ENCODE results near the gene STIM1. TPM values are rescaled to one million over a fixed set of nuclear protein-coding genes. Genes with fewer than 3 reads are reported as not detected.

Gene STIM1
- polyA plus RNA-seq, 2 donors, result 29.5 to 42.7 TPM

- 87 to 91% methylated on average over 10 of the region's 10 CpGs for WGBS, 2 donors
- Histone ChIP-seq H3K27me3 (ENCODE audit: control insufficient read depth in 1 of 2, insufficient read depth in 2 of 2, low read length in 2 of 2) (no peaks in the 10 kb centered on the region), H3K4me1 (ENCODE audit: control insufficient read depth in 2 of 2, insufficient read depth in 2 of 2, low read length in 1 of 2) (peaks cover 0 to 3% of the 10 kb centered on the region in 2 donors), H3K36me3 (ENCODE audit: control insufficient read depth in 2 of 2, insufficient read depth in 2 of 2, low read length in 1 of 2) (no peaks in the 10 kb centered on the region), H3K4me3 (ENCODE audit: low read depth in 1 of 2, low read length in 2 of 2) (no peak overlapping the region), H3K27ac (ENCODE audit: low read depth in 2 of 2, low read length in 1 of 2) (no peak overlapping the region), H3K9me3 (ENCODE audit: control insufficient read depth in 2 of 2, insufficient read depth in 1 of 2, low read depth in 1 of 2, low read length in 1 of 2) (no peaks in the 10 kb centered on the region)
These were observed 38.2 kb upstream of the STIM1 start for GRCh38 chr11:3817181-3817800.

GRCh38 chr11:3820971-3821370 is 34.5 kb upstream of the STIM1 start:
- 97% methylated on average over 2 of the region's 2 CpGs for WGBS, 2 donors
- H3K27ac ChIP-seq (ENCODE audit: low read depth in 2 of 2, low read length in 1 of 2), result no peak overlapping the region
- H3K4me1 ChIP-seq (ENCODE audit: control insufficient read depth in 2 of 2, insufficient read depth in 2 of 2, low read length in 1 of 2), result peaks cover 0 to 10% of the 10 kb centered on the region in 2 donors
- H3K27me3 ChIP-seq (ENCODE audit: control insufficient read depth in 1 of 2, insufficient read depth in 2 of 2, low read length in 2 of 2), result no peaks in the 10 kb centered on the region
- no peak overlapping the region for H3K4me3 ChIP-seq (ENCODE audit: low read depth in 1 of 2, low read length in 2 of 2)
- peaks cover 0 to 3% of the 10 kb centered on the region in 2 donors for H3K9me3 ChIP-seq (ENCODE audit: control insufficient read depth in 2 of 2, insufficient read depth in 1 of 2, low read depth in 1 of 2, low read length in 1 of 2)
- peaks cover 0 to 9% of the 10 kb centered on the region in 2 donors for H3K36me3 ChIP-seq (ENCODE audit: control insufficient read depth in 2 of 2, insufficient read depth in 2 of 2, low read length in 1 of 2)

- peaks cover 0 to 9% of the 10 kb centered on the region in 2 donors for H3K4me1 ChIP-seq (ENCODE audit: control insufficient read depth in 2 of 2, insufficient read depth in 2 of 2, low read length in 1 of 2)
- H3K9me3 ChIP-seq (ENCODE audit: control insufficient read depth in 2 of 2, insufficient read depth in 1 of 2, low read depth in 1 of 2, low read length in 1 of 2), result peaks cover 0 to 3% of the 10 kb centered on the region in 2 donors
- 92 to 96% methylated on average over 5 to 7 of the region's 7 CpGs for WGBS, 2 donors
- H3K4me3 ChIP-seq (ENCODE audit: low read depth in 1 of 2, low read length in 2 of 2), result no peak overlapping the region
- H3K27ac ChIP-seq (ENCODE audit: low read depth in 2 of 2, low read length in 1 of 2), result no peak overlapping the region
- no peaks in the 10 kb centered on the region for H3K27me3 ChIP-seq (ENCODE audit: control insufficient read depth in 1 of 2, insufficient read depth in 2 of 2, low read length in 2 of 2)
- peaks cover 2 to 19% of the 10 kb centered on the region in 2 donors for H3K36me3 ChIP-seq (ENCODE audit: control insufficient read depth in 2 of 2, insufficient read depth in 2 of 2, low read length in 1 of 2)
These were observed 33.2 kb upstream of the STIM1 start for GRCh38 chr11:3822312-3822711.

GRCh38 chr11:3823303-3823702 is 32.2 kb upstream of the STIM1 start:
- no peak overlapping the region for H3K4me3 ChIP-seq (ENCODE audit: low read depth in 1 of 2, low read length in 2 of 2)
- H3K27me3 ChIP-seq (ENCODE audit: control insufficient read depth in 1 of 2, insufficient read depth in 2 of 2, low read length in 2 of 2), result no peaks in the 10 kb centered on the region
- peaks cover 0 to 3% of the 10 kb centered on the region in 2 donors for H3K9me3 ChIP-seq (ENCODE audit: control insufficient read depth in 2 of 2, insufficient read depth in 1 of 2, low read depth in 1 of 2, low read length in 1 of 2)
- H3K27ac ChIP-seq (ENCODE audit: low read depth in 2 of 2, low read length in 1 of 2), result no peak overlapping the region
- H3K4me1 ChIP-seq (ENCODE audit: control insufficient read depth in 2 of 2, insufficient read depth in 2 of 2, low read length in 1 of 2), result peaks cover 0 to 7% of the 10 kb centered on the region in 2 donors
- WGBS, 2 donors, result 84 to 86% methylated on average over 3 of the region's 3 CpGs
- peaks cover 6 to 26% of the 10 kb centered on the region in 2 donors for H3K36me3 ChIP-seq (ENCODE audit: control insufficient read depth in 2 of 2, insufficient read depth in 2 of 2, low read length in 1 of 2)

GRCh38 chr11:3823762-3824506 is 31.5 kb upstream of the STIM1 start:
- Histone ChIP-seq H3K27me3 (ENCODE audit: control insufficient read depth in 1 of 2, insufficient read depth in 2 of 2, low read length in 2 of 2) (no peaks in the 10 kb centered on the region), H3K27ac (ENCODE audit: low read depth in 2 of 2, low read length in 1 of 2) (no peak overlapping the region), H3K4me1 (ENCODE audit: control insufficient read depth in 2 of 2, insufficient read depth in 2 of 2, low read length in 1 of 2) (peaks cover 0 to 7% of the 10 kb centered on the region in 2 donors), H3K9me3 (ENCODE audit: control insufficient read depth in 2 of 2, insufficient read depth in 1 of 2, low read depth in 1 of 2, low read length in 1 of 2) (peaks cover 0 to 3% of the 10 kb centered on the region in 2 donors), H3K4me3 (ENCODE audit: low read depth in 1 of 2, low read length in 2 of 2) (no peak overlapping the region), H3K36me3 (ENCODE audit: control insufficient read depth in 2 of 2, insufficient read depth in 2 of 2, low read length in 1 of 2) (peaks cover 6 to 26% of the 10 kb centered on the region in 2 donors)
- WGBS, 2 donors, result 91 to 94% methylated on average over 29 to 30 of the region's 30 CpGs

GRCh38 chr11:3824714-3825472 is 30.6 kb upstream of the STIM1 start:
- WGBS, 2 donors, result 73 to 82% methylated on average over 18 of the region's 18 CpGs
- H3K27ac ChIP-seq (ENCODE audit: low read depth in 2 of 2, low read length in 1 of 2), result no peak overlapping the region
- no peaks in the 10 kb centered on the region for H3K27me3 ChIP-seq (ENCODE audit: control insufficient read depth in 1 of 2, insufficient read depth in 2 of 2, low read length in 2 of 2)
- peaks cover 6 to 26% of the 10 kb centered on the region in 2 donors for H3K36me3 ChIP-seq (ENCODE audit: control insufficient read depth in 2 of 2, insufficient read depth in 2 of 2, low read length in 1 of 2)
- H3K4me1 ChIP-seq (ENCODE audit: control insufficient read depth in 2 of 2, insufficient read depth in 2 of 2, low read length in 1 of 2), result peaks cover 0 to 7% of the 10 kb centered on the region in 2 donors
- no peak overlapping the region for H3K4me3 ChIP-seq (ENCODE audit: low read depth in 1 of 2, low read length in 2 of 2)
- peaks cover 0 to 3% of the 10 kb centered on the region in 2 donors for H3K9me3 ChIP-seq (ENCODE audit: control insufficient read depth in 2 of 2, insufficient read depth in 1 of 2, low read depth in 1 of 2, low read length in 1 of 2)

- no peak overlapping the region for H3K4me3 ChIP-seq (ENCODE audit: low read depth in 1 of 2, low read length in 2 of 2)
- H3K27ac ChIP-seq (ENCODE audit: low read depth in 2 of 2, low read length in 1 of 2), result no peak overlapping the region
- H3K27me3 ChIP-seq (ENCODE audit: control insufficient read depth in 1 of 2, insufficient read depth in 2 of 2, low read length in 2 of 2), result no peaks in the 10 kb centered on the region
- H3K4me1 ChIP-seq (ENCODE audit: control insufficient read depth in 2 of 2, insufficient read depth in 2 of 2, low read length in 1 of 2), result peaks cover 0 to 7% of the 10 kb centered on the region in 2 donors
- peaks cover 6 to 28% of the 10 kb centered on the region in 2 donors for H3K36me3 ChIP-seq (ENCODE audit: control insufficient read depth in 2 of 2, insufficient read depth in 2 of 2, low read length in 1 of 2)
- H3K9me3 ChIP-seq (ENCODE audit: control insufficient read depth in 2 of 2, insufficient read depth in 1 of 2, low read depth in 1 of 2, low read length in 1 of 2), result peaks cover 0 to 3% of the 10 kb centered on the region in 2 donors
- WGBS, 2 donors, result 83 to 86% methylated on average over 8 of the region's 8 CpGs
These were observed 29.9 kb upstream of the STIM1 start for GRCh38 chr11:3825473-3826154.

- H3K36me3 ChIP-seq (ENCODE audit: control insufficient read depth in 2 of 2, insufficient read depth in 2 of 2, low read length in 1 of 2), result peaks cover 6 to 34% of the 10 kb centered on the region in 2 donors
These were observed 28.7 kb upstream of the STIM1 start for GRCh38 chr11:3826721-3827120.

More at GRCh38 chr11:3826721-3827120, 28.7 kb upstream of the STIM1 start:
- Histone ChIP-seq H3K9me3 (ENCODE audit: control insufficient read depth in 2 of 2, insufficient read depth in 1 of 2, low read depth in 1 of 2, low read length in 1 of 2) (peaks cover 0 to 3% of the 10 kb centered on the region in 2 donors), H3K4me3 (ENCODE audit: low read depth in 1 of 2, low read length in 2 of 2) (no peak overlapping the region), H3K27ac (ENCODE audit: low read depth in 2 of 2, low read length in 1 of 2) (no peak overlapping the region), H3K4me1 (ENCODE audit: control insufficient read depth in 2 of 2, insufficient read depth in 2 of 2, low read length in 1 of 2) (peaks cover 5 to 7% of the 10 kb centered on the region in 2 donors), H3K27me3 (ENCODE audit: control insufficient read depth in 1 of 2, insufficient read depth in 2 of 2, low read length in 2 of 2) (no peaks in the 10 kb centered on the region)
- WGBS, 2 donors, result 88 to 97% methylated on average over 3 of the region's 3 CpGs
